K562 (cell line): ENCODE measurements around the gene BIVM. TPM values are rescaled to one million over a fixed set of nuclear protein-coding genes. Genes with fewer than 3 reads are reported as not detected.

Source experiments
- CHD7 ChIP-seq: fragments of 200-600 bp; sonication (generic); IDR thresholded peaks from one replicate; pipeline ENCODE4 v1.6.1; 2012; ENCODE audit warnings: mild to moderate bottlenecking, low read depth, low read length, inconsistent platforms
- XRCC5 ChIP-seq: fragments of 200-400 bp; formaldehyde crosslinking; IDR thresholded peaks from 2 replicates; pipeline ENCODE4 v1.6.1; 2017; ENCODE audit warnings: low read depth, mild to moderate bottlenecking, low read length
- polyA plus RNA-seq, 8 experiments: library from polyadenylated mRNA; depleted of rRNA in 4 of 8; stranded (reverse) in 5 of 8; unstranded in 3 of 8; fragments of >200 nt; fragmentation: Nextera tagmentation in 2 of 8; fragmentation: Illumina TruSeq in 1 of 8; extraction: Ambion mirVana in 2 of 8; extraction: Trizol in 1 of 8; gene quantifications; 2 replicates each; pipeline versions ENCODE4 v1.2.1 to v1.2.3, GENCODE V29; 2011 to 2014; ENCODE audit warnings: inconsistent platforms in 1 of 8, missing spikeins in 1 of 8
- total RNA-seq, 7 experiments: library from RNA; depleted of rRNA in 6 of 7; stranded (reverse); fragments of >200 nt in 6 of 7; fragmentation: Illumina TruSeq in 2 of 7; extraction: Trizol in 2 of 7; gene quantifications; 2 replicates each; pipeline versions ENCODE4 v1.2.1 to v1.2.3, GENCODE V29; 2011 to 2021; ENCODE audit warnings: low replicate concordance in 1 of 7

Gene BIVM
- total and polyA plus RNA-seq, 9 of the 15 experiments (the other 6 are each of a cell fraction or from before 2014, with no cell fraction given) = 3.6 to 23.1 (median 16.8) TPM

- TF ChIP-seq CHD7 = no peak
- TF ChIP-seq XRCC5 = no peak
These were observed 37.8 kb upstream of the BIVM start (continued) for GRCh38 chr13:102761071-102761470.
